Effector CD4-positive, alpha-beta T cell (primary cell): ENCODE results near the gene MBIP.

Experiments
- DNase-seq: peaks from one replicate; pipeline ENCODE4 v3.0.0-alpha.2; 2020

Gene MBIP

GRCh38 chr14:36306836-36307235, 13.6 kb downstream of the MBIP start:
- DNase-seq: no peak

DNA sequence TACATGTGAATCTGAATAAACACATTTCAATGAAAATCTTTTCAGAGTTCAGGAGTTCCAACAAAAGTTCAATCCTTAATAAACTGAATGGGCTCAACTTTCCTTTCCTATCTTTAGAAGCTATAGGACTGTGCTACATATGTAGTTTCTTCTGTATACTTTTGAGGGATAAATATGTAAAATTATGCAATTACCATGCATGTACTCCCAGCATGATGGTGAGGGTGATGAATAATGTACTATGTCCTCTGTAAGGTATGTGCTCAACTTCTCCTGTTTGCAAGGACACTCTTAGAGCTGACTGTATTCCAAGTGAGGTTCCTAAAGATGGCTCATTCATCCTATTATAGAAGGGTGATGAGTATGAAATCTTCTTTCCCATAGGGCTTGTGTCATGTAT, 15.5 kb downstream of the MBIP start:
- DNase-seq: no peak

- no peak for DNase-seq
Measured at GRCh38 chr14:36303960-36304359, 16.5 kb downstream of the MBIP start.

DNA sequence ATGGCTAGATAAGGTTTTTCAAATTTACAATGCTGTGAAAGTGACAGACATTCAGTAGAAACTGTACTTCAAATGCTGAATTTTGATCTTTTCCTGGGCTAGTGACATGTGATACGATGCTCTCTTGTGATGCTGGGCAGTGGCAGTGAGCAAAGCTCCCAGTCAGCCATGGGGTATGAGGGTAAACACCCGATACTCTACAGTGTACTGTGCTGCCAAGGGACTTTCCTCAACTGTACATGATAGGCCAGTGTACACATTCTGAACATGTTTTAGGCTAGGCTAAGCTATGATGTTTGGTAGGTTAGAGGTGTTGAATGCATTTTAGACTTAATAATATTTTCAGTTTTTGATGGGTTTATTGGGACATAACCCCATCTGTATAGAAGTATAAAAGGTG, 17.6 kb downstream of the MBIP start:
- no peak for DNase-seq

- DNase-seq: no peak
Measured at GRCh38 chr14:36301159-36301558, 19.3 kb downstream of the MBIP start.

DNA sequence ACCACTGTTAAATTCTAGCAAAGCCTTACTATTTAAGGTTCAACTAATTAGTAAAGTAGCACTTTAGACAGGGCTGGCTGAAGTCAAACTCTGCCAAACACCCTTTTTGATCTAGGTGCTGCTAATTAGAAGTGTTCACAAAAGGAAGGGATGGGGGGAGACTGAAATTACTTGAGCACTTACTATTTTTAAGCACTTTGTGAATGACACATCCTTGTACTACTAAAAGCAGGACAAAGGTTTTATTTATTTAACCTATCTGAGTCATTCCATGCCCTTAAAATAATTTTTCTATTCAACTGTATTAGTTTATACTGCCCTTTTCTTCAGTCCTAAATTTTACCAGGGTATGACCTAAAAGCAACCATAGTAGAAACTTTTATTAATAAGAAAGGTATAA, 20.1 kb downstream of the MBIP start:
- DNase-seq: no peak

GRCh38 chr14:36295642-36296627, 24.5 kb downstream of the MBIP start:
- no peak for DNase-seq

DNA sequence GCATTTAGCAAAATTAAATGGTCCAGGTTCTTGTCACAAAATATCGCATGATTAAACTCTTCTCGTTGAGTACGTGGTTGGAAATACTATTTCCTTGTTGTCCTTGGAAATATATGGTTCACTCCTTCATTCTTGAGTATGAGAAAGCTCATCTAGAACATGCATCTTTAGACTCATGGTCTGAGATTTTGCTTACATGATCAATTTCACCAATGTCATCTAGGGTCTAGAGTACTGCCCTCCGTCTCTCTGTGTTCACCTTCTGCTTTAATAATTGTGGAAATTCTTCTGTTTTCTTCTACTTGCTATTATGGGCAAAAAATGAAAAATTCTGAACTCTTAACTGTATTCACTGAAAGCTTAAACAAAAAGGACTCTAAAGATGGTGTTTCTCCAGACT, 25.9 kb downstream of the MBIP start:
- no peak for DNase-seq

- DNase-seq: no peak
Measured at GRCh38 chr14:36293824-36294223, 26.6 kb downstream of the MBIP start.

GRCh38 chr14:36289954-36290353, 30.5 kb downstream of the MBIP start:
- DNase-seq: no peak

DNA sequence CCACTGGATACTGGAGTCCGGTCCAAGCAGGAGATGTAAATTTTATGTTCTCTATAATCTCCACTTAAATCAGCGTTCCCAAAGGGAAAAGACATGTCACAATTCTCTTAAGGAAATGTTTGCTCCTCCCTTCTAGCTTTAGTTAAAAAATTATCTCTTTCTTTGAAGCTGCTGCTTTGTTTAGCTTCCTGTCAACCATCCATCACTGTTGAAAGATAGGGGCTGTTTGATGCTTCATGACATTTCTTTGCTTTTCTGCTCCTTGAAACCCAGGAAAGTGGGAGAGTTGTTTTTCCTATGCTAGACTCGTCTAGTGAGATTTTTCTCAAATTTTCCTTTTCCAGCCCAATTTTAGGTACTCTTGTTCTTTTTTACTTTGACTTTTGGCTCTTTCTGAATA, 31.9 kb downstream of the MBIP start:
- no peak for DNase-seq

- no peak for DNase-seq
Measured at GRCh38 chr14:36284971-36285595, 35.4 kb downstream of the MBIP start.

DNA sequence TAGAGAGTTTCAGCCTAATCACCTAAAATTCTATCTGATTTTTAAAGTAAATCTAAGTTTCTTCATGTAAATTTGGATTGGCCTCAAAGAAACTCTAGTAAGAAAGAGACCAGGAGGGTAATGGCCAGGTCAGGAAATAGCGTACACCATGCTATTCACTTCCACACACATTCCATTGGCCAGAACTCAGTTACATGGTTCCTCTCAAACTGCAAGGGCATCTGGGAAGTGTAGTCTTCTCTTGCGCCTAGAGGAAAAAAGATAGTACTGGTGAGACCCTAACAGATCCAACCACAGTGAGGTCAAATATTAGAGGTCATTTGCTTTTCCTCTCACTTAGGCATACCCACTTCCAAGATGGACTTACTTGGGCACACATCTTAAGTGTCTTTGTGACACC, 39.1 kb downstream of the MBIP start:
- DNase-seq: no peak

DNA sequence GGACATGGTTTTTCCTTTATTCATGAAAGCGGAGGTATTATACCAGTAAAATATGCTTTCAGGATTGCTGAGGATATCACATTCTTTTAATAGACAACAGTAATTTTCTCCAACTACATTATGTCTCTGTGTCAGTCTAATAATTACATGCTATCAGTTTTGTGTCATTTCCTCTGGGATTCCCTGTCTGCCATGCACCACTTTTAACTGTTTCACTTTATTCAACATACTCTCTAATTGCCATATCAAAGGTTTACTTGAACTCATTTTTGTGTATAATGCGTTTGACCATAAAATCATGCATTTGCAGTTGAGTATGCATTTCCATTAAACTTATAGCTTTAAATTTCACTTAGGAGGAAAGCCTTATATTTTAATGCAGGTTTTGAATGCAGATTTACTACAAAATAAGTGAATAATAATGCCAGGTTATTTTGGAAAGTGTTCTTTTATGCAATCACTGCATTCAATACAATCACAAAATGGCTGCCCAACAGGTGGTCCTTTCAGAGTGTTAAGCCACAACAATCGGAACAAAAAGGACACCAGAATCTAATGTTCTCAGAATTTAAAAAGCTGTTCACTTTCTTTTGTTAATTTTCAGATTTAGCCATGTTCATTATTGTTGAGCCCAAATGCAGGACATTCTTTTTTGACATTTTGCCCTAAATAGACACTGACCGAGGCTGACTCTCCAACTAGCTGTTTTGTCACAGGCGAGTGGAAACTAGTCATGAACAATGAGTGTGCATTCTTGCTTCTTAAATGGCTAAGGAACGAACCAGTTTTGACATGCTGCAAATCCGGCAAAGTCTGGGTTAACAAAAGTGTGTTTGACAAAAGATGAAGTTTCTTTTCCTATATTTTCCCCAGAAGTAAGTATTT, 40.9 kb downstream of the MBIP start:
- no peak for DNase-seq

GRCh38 chr14:36275741-36276140, 44.7 kb downstream of the MBIP start:
- DNase-seq: no peak

DNA sequence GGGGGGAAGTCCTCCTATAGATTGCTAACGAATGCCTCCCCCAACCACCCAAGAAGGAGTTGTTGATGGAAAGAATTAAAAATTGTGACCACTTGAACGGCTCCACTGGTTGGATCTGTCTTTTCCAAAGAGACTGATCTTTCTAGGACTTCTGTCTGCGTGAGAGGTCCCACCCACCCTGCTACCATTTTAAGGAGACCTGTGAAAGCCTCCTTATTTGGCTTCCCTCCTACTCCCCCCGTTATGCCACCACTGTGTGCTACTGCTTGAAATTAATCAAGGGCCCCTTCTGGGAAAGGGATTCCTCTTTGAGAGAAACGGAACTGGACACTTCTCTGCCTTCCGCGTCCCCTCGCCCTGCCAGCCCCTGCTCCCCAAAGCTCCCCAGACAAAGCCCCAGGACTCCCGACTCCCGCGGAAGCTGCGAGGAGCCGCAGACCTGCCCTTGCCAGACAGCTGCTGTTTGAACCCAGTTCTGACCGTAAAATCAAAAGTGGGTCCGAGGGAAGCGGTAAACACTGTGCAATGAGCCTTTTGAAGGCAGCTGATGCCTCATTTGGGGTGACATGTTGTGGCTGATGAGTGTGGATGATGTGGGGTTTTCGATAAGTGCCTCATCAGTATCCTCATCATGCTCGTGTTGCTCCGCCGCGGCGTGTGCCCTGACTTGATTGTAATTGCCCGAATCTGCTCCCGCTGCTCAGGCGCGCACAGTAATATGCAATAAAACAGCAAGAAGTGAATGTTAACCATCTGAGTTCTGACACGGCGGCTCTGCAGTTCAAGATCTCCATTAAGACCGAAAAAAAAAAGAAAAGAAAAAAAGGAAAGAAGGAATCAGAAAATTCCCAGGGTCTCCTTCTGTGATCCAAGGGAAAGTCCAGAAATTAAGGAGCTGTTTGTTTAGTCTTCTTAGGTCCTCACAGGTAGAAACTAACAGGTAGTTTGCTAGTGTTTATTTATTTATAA, 48.2 kb downstream of the MBIP start:
- no peak for DNase-seq

DNA sequence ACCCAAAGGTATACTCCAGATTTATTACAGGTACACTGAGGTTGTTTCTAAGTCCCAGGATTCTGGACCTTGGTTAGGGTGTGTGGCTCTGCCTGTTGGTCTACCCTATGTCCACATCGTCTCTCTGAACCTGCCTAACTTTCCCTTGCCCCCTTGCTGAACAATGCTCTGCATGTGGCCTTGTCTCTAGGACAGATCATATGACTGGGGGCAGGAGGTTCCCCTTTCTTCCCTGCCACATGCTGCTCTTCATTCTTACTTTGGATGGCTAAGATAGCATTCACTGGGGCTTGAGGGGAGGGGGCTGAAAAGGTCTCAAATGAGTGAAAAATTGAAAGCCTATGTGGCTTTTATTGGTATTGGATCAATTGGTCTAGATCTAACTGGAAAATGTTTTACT, 49.2 kb downstream of the MBIP start:
- no peak for DNase-seq

DNA sequence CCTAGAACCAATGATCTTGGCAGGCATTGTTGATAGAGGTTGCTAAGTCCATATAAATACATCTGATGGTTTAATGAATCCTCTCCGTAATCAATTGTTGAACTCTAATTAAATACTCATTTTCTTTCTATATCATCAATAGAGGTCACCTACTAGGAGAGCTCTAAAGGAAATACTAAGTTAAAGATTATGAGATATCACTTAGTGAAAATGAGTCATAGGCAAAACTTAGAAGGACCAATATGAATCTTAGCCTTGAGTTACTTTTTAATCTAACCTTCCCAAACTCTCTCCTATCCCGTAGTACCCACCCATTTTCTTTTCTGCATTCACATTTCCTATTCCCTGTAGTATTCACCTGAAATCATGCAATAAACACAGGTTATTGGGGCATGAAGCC, 50.2 kb downstream of the MBIP start:
- no peak for DNase-seq

- no peak for DNase-seq
Measured at GRCh38 chr14:36268121-36268520, 52.3 kb downstream of the MBIP start.

GRCh38 chr14:36264595-36264994, 55.8 kb downstream of the MBIP start:
- no peak for DNase-seq

- DNase-seq: no peak
Measured at GRCh38 chr14:36264107-36264506, 56.3 kb downstream of the MBIP start.
